Panc1 (cell line): ENCODE measurements around the gene TSC22D1. TPM values are rescaled to one million over a fixed set of nuclear protein-coding genes. Genes with fewer than 3 reads are reported as not detected.

Source experiments
- ATAC-seq: fragments of 200-7000 bp; cut with Tn5 transposase; 2 replicates; pipeline ENCODE4 v1.9.1; 2020; ENCODE audit warnings: mild to moderate bottlenecking, moderate library complexity
- BruUV-seq: library from RNA; stranded (reverse); fragments of 400-500 nt; replicated peaks from 2 replicates; lab custom pipeline; 2021; lab: Mats Ljungman, UMichigan
- CTCF ChIA-PET: fragments of 300-600 bp; sonication (Branson Sonifier 250); formaldehyde crosslinking; loops from one replicate; lab custom pipeline; 2022; ENCODE audit warnings: antibody characterized with exemption; lab: Charles Lee
- POLR2A ChIA-PET: fragments of 300-600 bp; sonication (Branson Sonifier 250); formaldehyde crosslinking; loops from one replicate; lab custom pipeline; 2022; ENCODE audit warnings: antibody characterized with exemption; lab: Charles Lee
- DNase-seq: peaks from one replicate; pipeline ENCODE4 v3.0.0-alpha.2; 2010; ENCODE audit warnings: low read depth, low spot score
- H3K27ac ChIP-seq: 2 replicates; pipeline ENCODE4 v1.5.1; 2011; ENCODE audit warnings: mild to moderate bottlenecking, low read length, inconsistent platforms
- H3K27me3 ChIP-seq: fragments of 200-500 bp; sonication (Bioruptor generic); 2 replicates; pipeline ENCODE4 v1.6.0; 2014; ENCODE audit warnings: low read length, inconsistent platforms; ENCODE audit not compliant: control insufficient read depth, insufficient read depth
- H3K36me3 ChIP-seq: fragments of 200-500 bp; sonication (Bioruptor generic); 2 replicates; pipeline ENCODE4 v1.5.1; 2014; ENCODE audit warnings: inconsistent platforms, mild to moderate bottlenecking, low read length, moderate library complexity; ENCODE audit not compliant: control insufficient read depth, insufficient read depth
- H3K4me1 ChIP-seq: 2 replicates; pipeline ENCODE4 v1.5.1; 2011; ENCODE audit warnings: inconsistent platforms, mild to moderate bottlenecking, low read length, moderate library complexity; ENCODE audit not compliant: control insufficient read depth, insufficient read depth
- H3K4me3 ChIP-seq, 2 experiments: 2 replicates each; pipeline ENCODE4 v1.5.1; 2011 to 2012; ENCODE audit warnings: low read depth in 2 of 2, low read length in 2 of 2, mild to moderate bottlenecking in 2 of 2, inconsistent platforms in 1 of 2, moderate library complexity in 1 of 2
- H3K9me3 ChIP-seq: fragments of 200-500 bp; sonication (Bioruptor generic); 2 replicates; pipeline ENCODE4 v1.5.1; 2014; ENCODE audit warnings: low read depth, mild to moderate bottlenecking, inconsistent platforms, low read length, moderate library complexity; ENCODE audit not compliant: control insufficient read depth, insufficient read depth
- POLR2AphosphoS5 ChIP-seq: IDR thresholded peaks from 2 replicates; pipeline ENCODE4 v1.6.1; 2012; ENCODE audit warnings: mild to moderate bottlenecking, low read depth, low read length, moderate library complexity
- SIN3A ChIP-seq: IDR thresholded peaks from 2 replicates; pipeline ENCODE4 v1.6.1; 2012; ENCODE audit warnings: low read depth, mild to moderate bottlenecking, low read length, moderate library complexity, borderline replicate concordance; ENCODE audit not compliant: insufficient read depth
- TCF7L2 ChIP-seq: IDR thresholded peaks from 2 replicates; pipeline ENCODE4 v1.6.1; 2011; ENCODE audit warnings: mild to moderate bottlenecking, low read depth, low read length, inconsistent platforms
- in situ Hi-C: cut with HindIII; loops from 2 replicates; pipeline ENCODE4 v1.10.0; 2016; ENCODE audit warnings: low sequenced_read_pairs, low pct_unique_long_range_greater_than_20kb
- intact Hi-C: fragments of 100-400 bp; cut with micrococcal nuclease; formaldehyde crosslinking; loops from one replicate; pipeline ENCODE4 v1.10.0; 2022; ENCODE audit not compliant: unreplicated experiment
- total RNA-seq: library from RNA; stranded (reverse); gene quantifications from one replicate; pipeline ENCODE4 v1.2.1, GENCODE V29; 2021; ENCODE audit not compliant: unreplicated experiment
- TF ChIP-seq, protein P1 (sequence below), 2 experiments: IDR thresholded peaks; 2 replicates each; pipeline ENCODE4 v1.6.1; 2011 to 2012; ENCODE audit warnings: low read depth in 2 of 2, control low read depth in 1 of 2, low read length in 1 of 2, mild to moderate bottlenecking in 1 of 2, moderate library complexity in 1 of 2; ENCODE audit not compliant: insufficient read depth in 1 of 2
- TF ChIP-seq, protein P2 (sequence below): fragments of 450-650 bp; IDR thresholded peaks from 2 replicates; pipeline ENCODE4 v1.5.1; 2017; ENCODE audit warnings: mild to moderate bottlenecking

TSC22D1 gene
- total RNA-seq, 1 experiment from 2014 or later: 31.8 TPM

DNA sequence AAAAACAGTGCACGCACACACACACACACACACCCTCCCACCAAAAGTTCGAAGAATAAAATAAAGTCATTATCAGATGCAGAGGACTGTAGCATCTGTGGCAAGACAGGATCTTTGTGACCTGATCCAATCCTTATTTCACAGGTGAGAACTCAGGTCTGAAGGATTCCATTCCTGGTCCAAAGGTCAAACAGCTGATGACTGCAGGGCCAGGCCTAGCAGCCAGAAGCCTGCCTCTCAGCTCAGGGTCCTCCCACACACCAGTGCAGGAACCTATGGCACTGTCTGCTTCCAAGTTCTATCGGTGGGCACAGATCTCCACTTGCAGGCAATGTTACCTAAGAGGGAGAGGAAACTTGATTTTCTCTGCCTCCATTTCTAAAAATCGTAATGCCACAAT, 145.0 kb downstream of the TSC22D1 start:
- BruUV-seq: no TSS peak
- DNase-seq: no peak
- no peak overlapping the region for H3K4me3 ChIP-seq
- no peaks in the 10 kb centered on the region for H3K27me3 ChIP-seq
- ChIA-PET POLR2A (interaction anchor here (0.6 kb wide), 1 partner anchor 128 kb away, joined by 5 read pairs; no protein-coding TSS in a partner anchor), CTCF (no interaction called here)
- no peak for ATAC-seq
- no peak overlapping the region for H3K27ac ChIP-seq
- TF ChIP-seq SIN3A: no peak
- no peak for TF ChIP-seq POLR2AphosphoS5
- no peak for TF ChIP-seq TCF7L2
- TF ChIP-seq, protein P1, sequence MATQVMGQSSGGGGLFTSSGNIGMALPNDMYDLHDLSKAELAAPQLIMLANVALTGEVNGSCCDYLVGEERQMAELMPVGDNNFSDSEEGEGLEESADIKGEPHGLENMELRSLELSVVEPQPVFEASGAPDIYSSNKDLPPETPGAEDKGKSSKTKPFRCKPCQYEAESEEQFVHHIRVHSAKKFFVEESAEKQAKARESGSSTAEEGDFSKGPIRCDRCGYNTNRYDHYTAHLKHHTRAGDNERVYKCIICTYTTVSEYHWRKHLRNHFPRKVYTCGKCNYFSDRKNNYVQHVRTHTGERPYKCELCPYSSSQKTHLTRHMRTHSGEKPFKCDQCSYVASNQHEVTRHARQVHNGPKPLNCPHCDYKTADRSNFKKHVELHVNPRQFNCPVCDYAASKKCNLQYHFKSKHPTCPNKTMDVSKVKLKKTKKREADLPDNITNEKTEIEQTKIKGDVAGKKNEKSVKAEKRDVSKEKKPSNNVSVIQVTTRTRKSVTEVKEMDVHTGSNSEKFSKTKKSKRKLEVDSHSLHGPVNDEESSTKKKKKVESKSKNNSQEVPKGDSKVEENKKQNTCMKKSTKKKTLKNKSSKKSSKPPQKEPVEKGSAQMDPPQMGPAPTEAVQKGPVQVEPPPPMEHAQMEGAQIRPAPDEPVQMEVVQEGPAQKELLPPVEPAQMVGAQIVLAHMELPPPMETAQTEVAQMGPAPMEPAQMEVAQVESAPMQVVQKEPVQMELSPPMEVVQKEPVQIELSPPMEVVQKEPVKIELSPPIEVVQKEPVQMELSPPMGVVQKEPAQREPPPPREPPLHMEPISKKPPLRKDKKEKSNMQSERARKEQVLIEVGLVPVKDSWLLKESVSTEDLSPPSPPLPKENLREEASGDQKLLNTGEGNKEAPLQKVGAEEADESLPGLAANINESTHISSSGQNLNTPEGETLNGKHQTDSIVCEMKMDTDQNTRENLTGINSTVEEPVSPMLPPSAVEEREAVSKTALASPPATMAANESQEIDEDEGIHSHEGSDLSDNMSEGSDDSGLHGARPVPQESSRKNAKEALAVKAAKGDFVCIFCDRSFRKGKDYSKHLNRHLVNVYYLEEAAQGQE (IDR thresholded peaks at IDR 0.05; ENCODE audit: insufficient read depth in 1 of 2, low read depth in 2 of 2, low read length in 1 of 2): no peak
- TF ChIP-seq, protein P2, sequence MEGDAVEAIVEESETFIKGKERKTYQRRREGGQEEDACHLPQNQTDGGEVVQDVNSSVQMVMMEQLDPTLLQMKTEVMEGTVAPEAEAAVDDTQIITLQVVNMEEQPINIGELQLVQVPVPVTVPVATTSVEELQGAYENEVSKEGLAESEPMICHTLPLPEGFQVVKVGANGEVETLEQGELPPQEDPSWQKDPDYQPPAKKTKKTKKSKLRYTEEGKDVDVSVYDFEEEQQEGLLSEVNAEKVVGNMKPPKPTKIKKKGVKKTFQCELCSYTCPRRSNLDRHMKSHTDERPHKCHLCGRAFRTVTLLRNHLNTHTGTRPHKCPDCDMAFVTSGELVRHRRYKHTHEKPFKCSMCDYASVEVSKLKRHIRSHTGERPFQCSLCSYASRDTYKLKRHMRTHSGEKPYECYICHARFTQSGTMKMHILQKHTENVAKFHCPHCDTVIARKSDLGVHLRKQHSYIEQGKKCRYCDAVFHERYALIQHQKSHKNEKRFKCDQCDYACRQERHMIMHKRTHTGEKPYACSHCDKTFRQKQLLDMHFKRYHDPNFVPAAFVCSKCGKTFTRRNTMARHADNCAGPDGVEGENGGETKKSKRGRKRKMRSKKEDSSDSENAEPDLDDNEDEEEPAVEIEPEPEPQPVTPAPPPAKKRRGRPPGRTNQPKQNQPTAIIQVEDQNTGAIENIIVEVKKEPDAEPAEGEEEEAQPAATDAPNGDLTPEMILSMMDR: no peak
- intact Hi-C loops (no loop called here), in situ Hi-C loops (no loop called here)
- no peaks in the 10 kb centered on the region for H3K9me3 ChIP-seq
- H3K4me1 ChIP-seq: no peaks in the 10 kb centered on the region
- peaks cover 8% of the 10 kb centered on the region; the same call in 1 of the 2 replicates for H3K36me3 ChIP-seq

DNA sequence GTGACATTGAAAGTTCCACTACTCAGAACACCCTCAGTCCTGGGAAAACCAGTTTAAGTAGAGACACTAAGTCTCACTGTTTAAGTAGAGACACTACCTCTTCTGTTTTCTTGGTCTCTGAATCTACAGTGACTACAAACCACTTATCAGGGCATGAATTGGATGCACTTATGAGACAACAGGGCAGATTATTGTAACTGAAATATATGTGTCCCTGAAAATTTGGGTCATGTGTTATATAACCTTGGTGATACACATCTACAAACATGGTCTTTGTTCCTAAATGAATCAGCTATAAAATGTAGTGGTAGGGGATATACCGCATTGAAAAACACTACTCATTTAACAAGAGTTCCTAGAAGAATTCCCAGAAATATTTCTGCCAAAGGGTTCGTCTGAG, 146.8 kb downstream of the TSC22D1 start:
- TF ChIP-seq POLR2AphosphoS5: no peak
- TF ChIP-seq, protein P2: no peak
- TF ChIP-seq, protein P1 (IDR thresholded peaks at IDR 0.05; ENCODE audit: insufficient read depth in 1 of 2, low read depth in 2 of 2, low read length in 1 of 2): no peak
- no peak for TF ChIP-seq SIN3A
- no peak for TF ChIP-seq TCF7L2
- ChIA-PET CTCF (no interaction called here), POLR2A (no interaction called here)
- ATAC-seq (no peak), DNase-seq (no peak)
- H3K4me3 ChIP-seq: no peak overlapping the region
- BruUV-seq: no TSS peak
- H3K4me1 ChIP-seq: no peaks in the 10 kb centered on the region
- H3K36me3 ChIP-seq: peaks cover 3% of the 10 kb centered on the region; the same call in 1 of the 2 replicates
- no peaks in the 10 kb centered on the region for H3K27me3 ChIP-seq
- no peak overlapping the region for H3K27ac ChIP-seq
- intact Hi-C loops: no loop called here
- in situ Hi-C loops: no loop called here
- H3K9me3 ChIP-seq: no peaks in the 10 kb centered on the region
